GM19351 (cell line): ENCODE data around the gene SLC25A21.
"Not testable (repeated sequence)": the region's sequence is repeated elsewhere in the genome, so short reads cannot be mapped to it uniquely, and the experiment has no call there.

ENCODE experiments used
- ATAC-seq: cut with Tn5 transposase; IDR thresholded peaks from one replicate; pipeline ENCODE4 v1.9.1; 2021; ENCODE audit warnings: mild to moderate bottlenecking, moderate library complexity; ENCODE audit not compliant: unreplicated experiment

SLC25A21 gene

GRCh38 chr14:36844443-36845195, 327.8 kb downstream of the SLC25A21 start:
- no peak for ATAC-seq

GRCh38 chr14:36843410-36843809, 329.0 kb downstream of the SLC25A21 start:
- no peak for ATAC-seq

GRCh38 chr14:36835128-36835527, 337.3 kb downstream of the SLC25A21 start:
- ATAC-seq: no peak

- ATAC-seq: no peak
Measured at GRCh38 chr14:36834293-36834692, 338.1 kb downstream of the SLC25A21 start.

GRCh38 chr14:36829547-36829946, 342.9 kb downstream of the SLC25A21 start:
- no peak for ATAC-seq

- no peak for ATAC-seq
Measured at GRCh38 chr14:36827861-36828260, 344.5 kb downstream of the SLC25A21 start.

GRCh38 chr14:36826614-36827013, 345.8 kb downstream of the SLC25A21 start:
- no peak for ATAC-seq

GRCh38 chr14:36824854-36825253, 347.6 kb downstream of the SLC25A21 start:
- ATAC-seq: no peak

- no peak for ATAC-seq
Measured at GRCh38 chr14:36823651-36824050, 348.8 kb downstream of the SLC25A21 start.

GRCh38 chr14:36822685-36823084, 349.7 kb downstream of the SLC25A21 start:
- no peak for ATAC-seq

- ATAC-seq: no peak
Measured at GRCh38 chr14:36820901-36821300, 351.5 kb downstream of the SLC25A21 start.

GRCh38 chr14:36820111-36820709, 352.2 kb downstream of the SLC25A21 start:
- ATAC-seq: no peak

- no peak for ATAC-seq
Measured at GRCh38 chr14:36818794-36819384, 353.5 kb downstream of the SLC25A21 start.

- ATAC-seq: no peak
Measured at GRCh38 chr14:36818246-36818645, 354.2 kb downstream of the SLC25A21 start.

GRCh38 chr14:36817071-36817930, 355.1 kb downstream of the SLC25A21 start:
- no peak for ATAC-seq

- ATAC-seq: no peak
Measured at GRCh38 chr14:36816481-36816880, 355.9 kb downstream of the SLC25A21 start.

GRCh38 chr14:36814783-36815182, 357.6 kb downstream of the SLC25A21 start:
- not testable (repeated sequence) for ATAC-seq

GRCh38 chr14:36810209-36810608, 362.2 kb downstream of the SLC25A21 start:
- ATAC-seq: no peak

- no peak for ATAC-seq
Measured at GRCh38 chr14:36807727-36808126, 364.7 kb downstream of the SLC25A21 start.

- no peak for ATAC-seq
Measured at GRCh38 chr14:36805131-36805559, 367.3 kb downstream of the SLC25A21 start.

- no peak for ATAC-seq
Measured at GRCh38 chr14:36797634-36798033, 374.8 kb downstream of the SLC25A21 start.
